Activated T-cell treated with anti-CD3 and anti-CD28 coated beads, Interleukin-2, amount 50 U/mL, for 24 hours (primary cell): Measurements from ENCODE around the gene ZC3H10.
"Not testable (repeated sequence)": the region's sequence is repeated elsewhere in the genome, so short reads cannot be mapped to it uniquely, and the experiment has no call there.

Experiments
- DNase-seq: peaks from one replicate; pipeline ENCODE4 v3.0.0-alpha.2; 2020
- H3K27ac Mint-ChIP-seq: 2 replicates; pipeline ENCODE4 v1.8.0; 2020; ENCODE audit warnings: mild to moderate bottlenecking, mixed read lengths
- H3K27me3 Mint-ChIP-seq: 2 replicates; pipeline ENCODE4 v1.8.0; 2020; ENCODE audit warnings: mixed read lengths
- H3K36me3 Mint-ChIP-seq: 2 replicates; pipeline ENCODE4 v1.8.0; 2020; ENCODE audit warnings: low read depth, mixed read lengths
- H3K4me1 Mint-ChIP-seq: 2 replicates; pipeline ENCODE4 v1.8.0; 2020; ENCODE audit warnings: low read depth, mixed read lengths
- H3K4me3 Mint-ChIP-seq: 2 replicates; pipeline ENCODE4 v1.8.0; 2020; ENCODE audit warnings: mild to moderate bottlenecking, moderate library complexity, mixed read lengths
- H3K9me3 Mint-ChIP-seq: 2 replicates; pipeline ENCODE4 v1.8.0; 2020; ENCODE audit warnings: mixed read lengths

The ZC3H10 gene

DNA sequence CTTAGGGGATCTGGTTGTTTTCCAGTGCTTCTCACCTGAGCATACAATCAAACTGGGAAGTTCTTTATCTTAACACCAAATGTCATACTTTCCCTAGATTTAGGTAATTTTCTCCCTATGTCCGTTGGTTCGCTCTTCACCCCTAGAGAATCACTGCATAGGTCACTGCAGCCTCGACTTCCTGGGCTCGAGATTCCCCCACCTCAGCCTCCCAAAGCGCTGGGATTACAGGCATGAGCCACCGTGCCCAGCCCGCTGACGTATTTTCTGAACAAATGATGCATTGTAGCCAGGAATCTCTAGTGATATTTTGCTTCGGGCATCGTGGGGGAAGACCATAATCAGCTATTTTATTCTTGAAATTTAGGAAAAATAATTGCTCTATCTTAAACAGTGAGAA lies 2.7 kb upstream of the ZC3H10 start:
- Mint-ChIP-seq H3K36me3 (peaks cover 80% of the 10 kb centered on the region), H3K4me1 (peaks cover 41% of the 10 kb centered on the region), H3K27me3 (no peaks in the 10 kb centered on the region), H3K27ac (peak overlapping the region; percentile 100), H3K4me3 (peak overlapping the region; percentile 96), H3K9me3 (no peaks in the 10 kb centered on the region)
- no peak for DNase-seq

DNA sequence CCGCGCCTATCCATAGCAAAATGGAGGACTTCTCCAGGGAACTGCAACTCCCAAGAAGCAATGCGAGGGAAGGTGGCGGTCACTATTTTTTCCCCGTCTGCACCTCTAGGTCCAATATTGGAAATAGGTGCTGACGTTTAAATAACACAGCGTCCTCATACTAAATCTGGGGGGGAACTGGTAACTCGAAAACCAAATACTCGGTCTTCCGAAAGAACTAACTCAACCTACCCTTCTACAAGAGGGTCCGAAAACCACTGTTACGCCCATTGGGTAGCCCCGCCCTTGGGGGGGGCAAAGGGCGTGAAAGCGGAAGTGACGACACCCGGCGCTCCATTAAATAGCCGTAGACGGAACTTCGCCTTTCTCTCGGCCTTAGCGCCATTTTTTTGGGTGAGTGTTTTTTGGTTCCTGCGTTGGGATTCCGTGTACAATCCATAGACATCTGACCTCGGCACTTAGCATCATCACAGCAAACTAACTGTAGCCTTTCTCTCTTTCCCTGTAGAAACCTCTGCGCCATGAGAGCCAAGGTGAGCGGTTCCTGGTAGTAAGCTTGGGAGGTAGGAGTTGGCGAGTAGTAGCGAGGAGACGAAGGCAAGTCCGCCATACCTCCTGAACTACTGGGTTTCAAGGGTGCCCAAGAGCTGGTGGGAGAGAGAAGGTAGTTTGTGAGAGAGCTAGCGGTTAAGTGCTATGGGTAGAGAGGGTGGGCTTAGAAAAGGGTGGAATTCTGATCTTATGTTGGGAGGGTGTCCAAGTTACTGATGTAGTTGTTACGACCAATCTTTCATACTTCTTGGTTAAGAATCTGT lies 1.6 kb upstream of the ZC3H10 start, which contains the start of gene RPL41:
Gene RPL41 (plus strand): TSS at position 367 of the 815 bp plus-strand sequence.
- DNase-seq, result peak; percentile 97
- Mint-ChIP-seq H3K9me3 (no peaks in the 10 kb centered on the region), H3K36me3 (peaks cover 80% of the 10 kb centered on the region), H3K27me3 (no peaks in the 10 kb centered on the region), H3K4me3 (peak within 1 kb of the TSS; percentile 96), H3K27ac (peak within 1 kb of the TSS; percentile 100), H3K4me1 (peaks cover 45% of the 10 kb centered on the region)

DNA sequence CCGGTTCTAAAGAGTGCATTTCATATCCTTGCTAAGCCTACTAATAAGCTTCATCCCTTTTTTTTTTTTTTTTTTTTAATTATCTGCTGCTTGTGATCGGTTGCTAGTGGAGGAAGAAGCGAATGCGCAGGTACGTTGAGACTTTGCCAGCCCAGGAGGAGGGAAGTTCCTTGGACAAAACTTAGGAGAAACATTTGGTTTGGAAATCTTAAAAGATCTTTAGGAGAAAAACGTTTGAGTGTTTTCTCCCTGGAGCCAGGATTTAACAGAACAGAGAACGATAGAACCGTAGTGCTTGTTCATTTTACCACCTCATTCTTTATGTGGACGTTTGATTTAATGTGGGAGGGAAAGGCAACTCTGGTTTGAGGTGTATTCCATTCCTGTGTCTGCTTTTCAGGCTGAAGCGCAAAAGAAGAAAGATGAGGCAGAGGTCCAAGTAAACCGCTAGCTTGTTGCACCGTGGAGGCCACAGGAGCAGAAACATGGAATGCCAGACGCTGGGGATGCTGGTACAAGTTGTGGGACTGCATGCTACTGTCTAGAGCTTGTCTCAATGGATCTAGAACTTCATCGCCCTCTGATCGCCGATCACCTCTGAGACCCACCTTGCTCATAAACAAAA lies 872 bp upstream of the ZC3H10 start:
- DNase-seq, H3K9me3 Mint-ChIP-seq, H3K27me3 Mint-ChIP-seq: not testable (repeated sequence)
- H3K27ac Mint-ChIP-seq, result peak overlapping the region; percentile 100
- H3K4me1 Mint-ChIP-seq, result peaks cover 43% of the 10 kb centered on the region
- peak overlapping the region; percentile 96 for H3K4me3 Mint-ChIP-seq
- peaks cover 81% of the 10 kb centered on the region for H3K36me3 Mint-ChIP-seq

DNA sequence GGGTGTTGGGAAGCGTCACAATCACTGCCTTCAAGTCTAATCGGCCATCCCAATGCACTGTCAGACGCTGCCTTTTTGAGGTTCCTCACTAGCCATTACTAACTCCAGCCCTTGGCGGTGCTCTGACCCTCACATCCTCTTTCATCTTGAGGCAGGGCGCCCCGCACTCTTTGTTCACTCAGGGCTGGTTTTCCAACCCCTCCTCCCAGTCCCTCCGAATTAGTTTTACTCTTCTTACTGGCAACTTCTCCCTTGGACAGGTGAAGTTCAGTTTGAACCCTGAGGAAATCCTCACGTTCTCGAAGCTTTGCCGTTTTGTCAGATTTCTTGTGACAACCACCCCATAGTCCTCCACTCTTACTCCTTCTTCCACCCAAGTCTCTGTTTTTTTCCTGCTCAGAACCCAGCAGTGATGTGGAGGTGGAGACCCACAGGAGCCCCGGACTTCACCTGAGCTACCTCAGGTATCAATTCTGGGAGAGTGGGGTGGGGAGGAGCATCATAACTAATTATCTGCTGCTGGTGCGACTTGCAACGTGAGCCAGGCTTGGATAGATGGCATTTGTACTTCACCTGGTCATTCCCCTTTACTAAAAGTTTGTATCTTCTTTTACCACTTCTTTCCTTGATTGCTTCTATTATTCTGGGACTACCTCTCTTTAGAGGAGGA lies 757 bp downstream of the ZC3H10 start:
- no peaks in the 10 kb centered on the region for H3K9me3 Mint-ChIP-seq
- H3K27me3 Mint-ChIP-seq, result no peaks in the 10 kb centered on the region
- peak overlapping the region; percentile 96 for H3K4me3 Mint-ChIP-seq
- H3K36me3 Mint-ChIP-seq, result peaks cover 72% of the 10 kb centered on the region
- H3K27ac Mint-ChIP-seq, result peak overlapping the region; percentile 100
- H3K4me1 Mint-ChIP-seq, result peaks cover 44% of the 10 kb centered on the region
- no peak for DNase-seq

DNA sequence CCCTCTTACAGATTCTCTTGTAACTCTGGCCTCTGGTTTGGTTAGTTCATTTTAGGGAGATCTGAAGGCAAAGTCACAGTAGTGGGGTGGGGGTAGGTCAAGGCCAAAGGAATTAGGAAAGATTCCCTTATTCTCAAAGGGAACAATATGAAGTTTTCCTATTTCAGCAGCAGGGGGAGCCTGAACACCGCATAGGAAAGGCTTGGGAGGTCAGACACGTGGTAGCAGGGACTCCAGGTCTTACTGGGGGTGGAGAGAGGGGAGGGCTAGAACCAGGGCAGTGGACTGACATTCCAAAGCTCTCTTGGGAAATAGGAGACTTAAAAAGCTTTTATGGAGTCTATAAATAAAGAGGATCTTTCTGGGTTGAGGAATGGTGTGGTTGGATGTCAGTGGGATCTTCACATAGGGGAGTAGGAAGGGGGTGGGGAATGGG lies 1.3 kb downstream of the ZC3H10 start:
- Mint-ChIP-seq H3K27ac (peak overlapping the region; percentile 100), H3K27me3 (no peaks in the 10 kb centered on the region), H3K36me3 (peaks cover 71% of the 10 kb centered on the region), H3K4me1 (peaks cover 48% of the 10 kb centered on the region), H3K9me3 (no peaks in the 10 kb centered on the region), H3K4me3 (peak overlapping the region; percentile 96)
- peak; percentile 58 for DNase-seq

DNA sequence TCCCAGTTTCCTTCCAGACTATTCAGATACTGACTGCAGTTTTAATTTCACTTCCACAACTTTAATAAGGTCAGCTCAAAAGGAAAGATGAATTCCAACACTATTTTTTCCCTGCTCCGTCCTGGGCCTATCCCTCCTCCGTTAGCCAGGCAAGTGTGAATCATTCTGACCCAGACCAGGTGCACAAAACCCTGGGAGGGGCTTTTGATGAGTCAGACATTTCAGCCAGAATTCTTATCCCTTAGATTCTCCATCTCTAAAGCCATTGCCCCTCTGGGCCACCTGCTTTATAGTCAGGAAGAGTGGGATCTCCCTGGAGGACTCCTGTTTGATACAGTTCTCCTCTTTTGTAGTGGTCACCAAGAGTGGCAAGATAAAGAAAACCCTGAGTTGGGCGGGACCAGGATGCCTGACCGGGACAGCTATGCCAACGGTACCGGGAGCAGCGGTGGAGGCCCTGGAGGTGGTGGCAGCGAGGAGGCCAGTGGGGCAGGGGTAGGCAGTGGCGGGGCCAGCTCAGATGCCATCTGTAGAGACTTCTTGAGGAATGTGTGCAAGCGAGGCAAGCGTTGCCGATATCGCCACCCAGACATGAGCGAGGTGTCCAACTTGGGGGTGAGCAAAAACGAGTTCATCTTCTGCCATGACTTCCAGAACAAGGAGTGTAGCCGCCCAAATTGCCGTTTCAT lies 2.2 kb downstream of the ZC3H10 start:
- Mint-ChIP-seq H3K36me3 (peaks cover 66% of the 10 kb centered on the region), H3K4me3 (no peak overlapping the region), H3K27ac (peak overlapping the region; percentile 100), H3K9me3 (no peaks in the 10 kb centered on the region), H3K27me3 (no peaks in the 10 kb centered on the region), H3K4me1 (peaks cover 46% of the 10 kb centered on the region)
- DNase-seq, result no peak

DNA sequence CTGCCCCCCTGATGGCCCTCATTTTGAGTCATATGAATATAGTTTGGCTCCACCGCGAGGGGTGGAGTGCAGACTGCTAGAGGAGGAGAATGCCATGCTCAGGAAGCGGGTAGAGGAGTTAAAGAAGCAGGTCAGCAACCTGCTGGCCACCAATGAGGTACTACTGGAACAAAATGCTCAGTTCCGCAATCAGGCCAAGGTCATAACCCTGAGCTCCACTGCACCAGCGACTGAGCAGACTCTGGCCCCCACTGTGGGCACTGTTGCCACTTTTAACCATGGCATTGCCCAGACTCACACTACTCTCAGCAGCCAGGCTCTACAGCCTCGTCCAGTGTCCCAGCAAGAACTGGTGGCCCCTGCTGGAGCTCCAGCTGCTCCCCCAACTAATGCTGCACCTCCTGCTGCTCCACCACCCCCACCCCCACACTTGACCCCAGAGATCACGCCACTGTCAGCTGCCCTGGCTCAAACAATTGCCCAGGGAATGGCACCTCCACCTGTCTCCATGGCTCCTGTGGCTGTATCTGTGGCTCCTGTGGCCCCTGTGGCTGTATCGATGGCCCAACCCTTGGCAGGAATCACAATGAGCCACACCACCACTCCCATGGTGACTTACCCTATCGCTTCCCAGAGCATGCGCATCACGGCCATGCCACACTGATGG lies 3.3 kb downstream of the ZC3H10 start:
- DNase-seq, result no peak
- H3K27me3 Mint-ChIP-seq, result no peaks in the 10 kb centered on the region
- H3K36me3 Mint-ChIP-seq, result peaks cover 61% of the 10 kb centered on the region
- peak overlapping the region; percentile 5 for H3K27ac Mint-ChIP-seq
- no peaks in the 10 kb centered on the region for H3K9me3 Mint-ChIP-seq
- no peak overlapping the region for H3K4me3 Mint-ChIP-seq
- H3K4me1 Mint-ChIP-seq, result peaks cover 49% of the 10 kb centered on the region

DNA sequence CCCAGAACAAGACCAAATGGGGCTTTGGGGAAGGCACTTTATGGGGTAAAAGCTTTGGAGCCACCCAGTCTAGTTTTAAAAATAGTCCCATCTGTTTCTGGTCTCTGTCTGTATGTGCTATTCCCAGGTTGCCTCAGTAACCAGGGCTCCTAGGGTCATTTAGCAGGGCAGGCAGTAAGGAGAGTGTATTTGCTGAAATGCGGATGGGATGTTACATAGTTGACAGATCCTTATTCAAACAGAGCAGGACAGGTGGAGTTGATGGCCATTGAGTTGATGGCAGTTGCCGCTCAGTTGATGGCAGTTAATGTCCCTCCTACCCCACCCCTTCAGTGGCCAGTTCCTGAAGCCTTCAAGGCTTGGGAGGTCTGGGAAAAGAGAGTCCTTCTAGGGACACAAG lies 4.6 kb downstream of the ZC3H10 start:
- H3K4me1 Mint-ChIP-seq, result peaks cover 62% of the 10 kb centered on the region

DNA sequence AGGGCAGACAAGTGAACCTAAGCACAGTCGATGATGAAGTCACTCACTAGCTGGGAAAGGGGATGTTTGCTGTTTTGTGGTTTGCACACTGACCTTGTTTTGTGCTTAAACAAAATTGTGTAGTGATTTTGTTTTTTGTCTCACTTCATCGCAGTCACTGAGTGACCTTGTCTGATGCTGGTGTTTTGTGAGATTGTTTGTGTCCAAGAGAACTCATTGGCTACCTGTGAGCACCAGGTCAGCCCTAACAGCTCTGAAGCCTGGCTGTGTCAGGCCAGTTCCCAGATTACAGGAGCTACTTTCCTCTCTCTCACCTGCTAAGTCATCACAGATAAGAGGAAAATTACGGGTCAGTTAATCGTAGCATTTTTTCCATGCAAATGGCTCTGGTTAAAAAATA lies 6.1 kb downstream of the ZC3H10 start:
- H3K27ac Mint-ChIP-seq, result peak overlapping the region; percentile 27
- peaks cover 52% of the 10 kb centered on the region for H3K4me1 Mint-ChIP-seq
- H3K27me3 Mint-ChIP-seq, result no peaks in the 10 kb centered on the region

More for the DNA sequence above, 4.6 kb downstream of the ZC3H10 start:
- Mint-ChIP-seq H3K4me3 (no peak overlapping the region), H3K27ac (peak overlapping the region; percentile 31), H3K27me3 (no peaks in the 10 kb centered on the region), H3K36me3 (peaks cover 48% of the 10 kb centered on the region), H3K9me3 (no peaks in the 10 kb centered on the region)
- no peak for DNase-seq

DNA sequence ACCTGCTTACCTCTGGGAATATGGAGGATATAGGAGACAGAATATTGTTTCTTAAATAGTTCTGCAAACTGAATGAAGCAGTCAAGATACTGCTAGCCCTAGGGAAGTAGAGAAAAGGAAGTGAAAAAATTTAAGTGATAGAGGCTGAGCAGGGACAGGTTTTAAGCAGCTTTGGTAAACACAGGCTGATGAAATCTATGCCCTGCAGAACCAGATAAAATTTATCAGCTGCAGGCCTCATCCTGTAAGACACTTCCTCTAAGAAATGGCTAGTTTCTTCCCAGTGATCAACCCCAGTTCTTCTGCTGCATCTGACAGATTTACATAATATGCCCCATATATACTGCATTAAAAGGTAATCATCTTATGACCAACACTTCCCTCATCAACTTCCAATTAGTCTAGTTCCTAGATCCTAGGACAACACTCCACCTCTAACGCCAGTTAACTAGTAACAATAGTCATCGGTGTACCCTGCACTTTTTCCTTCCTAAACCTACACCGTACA lies 8.7 kb downstream of the ZC3H10 start:
- H3K9me3 Mint-ChIP-seq, result no peaks in the 10 kb centered on the region
- H3K4me3 Mint-ChIP-seq, result peak overlapping the region; percentile 91
- H3K36me3 Mint-ChIP-seq, result peaks cover 54% of the 10 kb centered on the region
- H3K27me3 Mint-ChIP-seq, result no peaks in the 10 kb centered on the region
- H3K27ac Mint-ChIP-seq, result peak overlapping the region; percentile 98
- H3K4me1 Mint-ChIP-seq, result peaks cover 56% of the 10 kb centered on the region
- DNase-seq, result no peak

More for the DNA sequence above, 6.1 kb downstream of the ZC3H10 start:
- DNase-seq, result no peak
- Mint-ChIP-seq H3K9me3 (no peaks in the 10 kb centered on the region), H3K4me3 (no peak overlapping the region), H3K36me3 (peaks cover 48% of the 10 kb centered on the region)

DNA sequence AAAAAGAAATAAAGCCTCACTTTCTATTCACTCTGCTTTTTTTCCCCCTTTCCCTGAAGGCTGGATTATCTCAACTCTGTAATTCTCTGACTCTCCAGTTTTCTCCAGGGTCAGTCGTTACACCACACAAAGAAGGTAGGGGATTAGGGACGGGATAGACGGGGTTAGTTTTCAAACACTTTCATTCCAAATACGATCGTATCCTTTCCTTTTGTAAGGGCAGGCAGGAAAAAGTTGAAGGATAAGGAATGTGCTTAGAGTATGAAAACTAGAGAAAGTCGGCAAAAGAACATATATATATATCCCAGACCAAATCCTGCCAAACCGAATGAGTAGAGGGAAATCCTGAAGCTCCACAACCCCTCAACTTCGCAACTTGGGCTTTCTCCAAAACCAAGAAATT lies 9.4 kb downstream of the ZC3H10 start:
- Mint-ChIP-seq H3K9me3 (no peaks in the 10 kb centered on the region), H3K27ac (peak overlapping the region; percentile 98), H3K4me1 (peaks cover 63% of the 10 kb centered on the region), H3K4me3 (peak overlapping the region; percentile 91), H3K27me3 (no peaks in the 10 kb centered on the region), H3K36me3 (peaks cover 55% of the 10 kb centered on the region)
- no peak for DNase-seq

DNA sequence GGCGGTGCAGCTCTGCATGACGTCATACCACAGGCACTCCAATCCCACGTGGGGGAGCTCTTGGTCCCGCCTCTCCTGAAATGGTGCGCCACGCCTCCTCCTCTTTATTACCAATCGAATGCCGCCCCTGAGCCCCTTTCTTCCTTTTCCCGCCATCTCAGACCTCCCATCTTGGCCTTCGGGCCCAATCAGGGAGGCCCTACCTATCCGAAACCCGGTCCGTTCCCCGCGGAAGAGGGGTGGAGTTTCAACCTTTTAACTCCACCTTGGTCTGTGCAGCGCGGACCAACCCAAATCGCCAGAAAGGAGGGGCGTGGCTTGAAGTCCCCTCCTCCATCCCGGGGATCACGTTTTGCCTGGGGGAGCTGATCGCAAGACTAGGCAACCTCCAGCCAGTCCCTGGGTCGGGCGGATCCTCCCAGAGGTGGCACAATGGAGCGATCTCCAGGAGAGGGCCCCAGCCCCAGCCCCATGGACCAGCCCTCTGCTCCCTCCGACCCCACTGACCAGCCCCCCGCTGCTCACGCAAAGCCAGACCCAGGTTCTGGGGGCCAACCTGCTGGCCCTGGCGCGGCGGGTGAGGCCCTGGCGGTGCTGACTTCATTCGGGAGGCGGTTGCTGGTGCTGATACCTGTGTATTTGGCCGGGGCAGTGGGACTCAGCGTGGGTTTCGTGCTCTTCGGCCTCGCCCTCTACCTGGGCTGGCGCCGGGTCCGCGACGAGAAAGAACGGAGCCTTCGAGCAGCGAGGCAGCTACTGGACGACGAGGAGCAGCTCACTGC lies 10.0 kb downstream of the ZC3H10 start, which contains the start of gene ESYT1:
Gene ESYT1 (plus strand): TSS at position 380 of the 782 bp plus-strand sequence. CDS start 53 bp downstream, at position 433.
- Mint-ChIP-seq H3K27me3 (no peaks in the 10 kb centered on the region), H3K9me3 (no peaks in the 10 kb centered on the region), H3K4me1 (peaks cover 65% of the 10 kb centered on the region), H3K36me3 (peaks cover 57% of the 10 kb centered on the region), H3K27ac (peak within 1 kb of the TSS; percentile 98), H3K4me3 (peak within 1 kb of the TSS; percentile 91)
- DNase-seq, result peak; percentile 93

DNA sequence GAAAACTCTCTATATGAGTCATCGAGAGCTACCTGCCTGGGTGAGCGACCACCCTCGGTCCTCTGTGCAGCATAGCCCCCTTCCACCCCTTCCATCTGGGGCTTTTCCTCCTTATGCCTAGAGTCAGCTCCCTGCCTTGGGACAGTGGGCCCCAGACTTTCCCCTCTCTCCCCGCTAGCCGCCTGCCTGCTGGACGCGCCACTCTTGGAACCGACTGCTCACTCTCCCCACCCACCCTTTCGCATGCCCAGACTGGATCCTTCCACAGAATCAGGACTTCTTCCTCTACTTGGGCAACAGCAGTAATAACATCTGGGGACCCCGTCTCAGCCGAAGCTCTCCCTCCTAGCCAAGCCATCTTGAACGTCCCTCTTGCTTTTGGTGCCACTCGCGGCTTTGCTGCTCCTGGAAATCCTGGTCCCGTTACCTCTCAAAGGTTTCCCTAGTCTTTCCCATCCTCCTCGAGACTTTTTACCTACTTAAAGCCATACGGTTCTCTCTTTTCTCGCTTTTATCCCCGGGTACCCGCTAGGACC lies 10.7 kb downstream of the ZC3H10 start:
- Mint-ChIP-seq H3K4me3 (peak overlapping the region; percentile 91), H3K36me3 (peaks cover 63% of the 10 kb centered on the region), H3K4me1 (peaks cover 67% of the 10 kb centered on the region), H3K27ac (peak overlapping the region; percentile 98), H3K9me3 (no peaks in the 10 kb centered on the region), H3K27me3 (no peaks in the 10 kb centered on the region)
- DNase-seq, result no peak
